HG03135 (cell line): Measurements from ENCODE around the gene FUT7.

Experiments used
- ATAC-seq: cut with Tn5 transposase; IDR thresholded peaks from one replicate; pipeline ENCODE4 v1.9.1; 2021; ENCODE audit warnings: mild to moderate bottlenecking, moderate library complexity; ENCODE audit not compliant: unreplicated experiment

Gene FUT7

GRCh38 chr9:136985027-136985602 lies 46.8 kb downstream of the FUT7 start:
- ATAC-seq, result no peak

GRCh38 chr9:136984464-136985026 lies 47.3 kb downstream of the FUT7 start:
- no peak for ATAC-seq

GRCh38 chr9:136983656-136984314 lies 48.1 kb downstream of the FUT7 start:
- ATAC-seq, result no peak

GRCh38 chr9:136983167-136983566 lies 48.7 kb downstream of the FUT7 start:
- ATAC-seq, result no peak

- no peak for ATAC-seq
Measured at GRCh38 chr9:136982232-136983051, 49.4 kb downstream of the FUT7 start, which contains the start of gene LCNL1. Gene LCNL1 (plus strand): TSS chr9:136982993. CDS start chr9:136983587, 594 bp downstream.

GRCh38 chr9:136981588-136982231 lies 50.2 kb downstream of the FUT7 start:
- ATAC-seq, result no peak

GRCh38 chr9:136980669-136981478 lies 51.0 kb downstream of the FUT7 start:
- ATAC-seq, result no peak
